ENCODE data around the gene NDUFS8.

Gene NDUFS8

DNA sequence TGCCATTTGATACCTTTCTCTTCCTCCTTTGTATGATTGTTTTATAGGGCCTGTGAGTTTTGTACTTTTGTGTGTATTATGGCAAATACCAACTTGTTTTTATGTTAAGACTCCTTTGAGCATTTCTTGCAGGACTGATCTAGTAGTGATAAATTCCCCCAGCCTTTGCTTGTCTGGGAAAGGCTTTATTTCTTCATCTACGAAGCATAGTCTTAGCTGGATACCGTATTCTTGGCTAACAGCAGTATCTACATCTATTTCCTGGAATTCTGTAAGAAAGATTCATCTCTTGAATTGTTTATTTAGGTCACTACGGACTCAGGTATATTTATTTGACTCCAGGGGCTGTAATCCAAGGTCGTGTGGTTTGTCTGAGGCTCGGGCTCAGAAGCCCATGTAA is 6.0 kb upstream of the NDUFS8 start:
- Histone ChIP-seq H3K9me3 (ENCODE audit: control insufficient read depth, insufficient read depth, low read length) (no peaks in the 10 kb centered on the region), H3K4me3 (ENCODE audit: low read length) (no peak overlapping the region), H3F3A (ENCODE audit: control insufficient read depth, insufficient read depth) (no peaks in the 10 kb centered on the region; the same call in 1 of the 2 replicates), H3K9me2 (replicated peaks; ENCODE audit: control insufficient read depth, low read length) (no peaks in the 10 kb centered on the region), H3K36me3 (ENCODE audit: control insufficient read depth, low read length) (no peaks in the 10 kb centered on the region), H3K27ac (ENCODE audit: low read depth, low read length) (no peak overlapping the region), H3K79me2 (ENCODE audit: control insufficient read depth, low read length) (peaks cover 4% of the 10 kb centered on the region; the same call in 1 of the 2 replicates), H3K4me2 (ENCODE audit: low read length) (no peak overlapping the region), H3K27me3 (ENCODE audit: control insufficient read depth, low read length) (no peaks in the 10 kb centered on the region), H4K20me1 (ENCODE audit: control insufficient read depth, insufficient read depth, low read depth, low read length) (no peaks in the 10 kb centered on the region), H3K4me1 (ENCODE audit: control insufficient read depth, low read length) (peaks cover 8% of the 10 kb centered on the region)
- no peak for TF ChIP-seq EZH2phosphoT487 (IDR thresholded peaks at IDR 0.05; ENCODE audit: borderline replicate concordance, low read length)

DNA sequence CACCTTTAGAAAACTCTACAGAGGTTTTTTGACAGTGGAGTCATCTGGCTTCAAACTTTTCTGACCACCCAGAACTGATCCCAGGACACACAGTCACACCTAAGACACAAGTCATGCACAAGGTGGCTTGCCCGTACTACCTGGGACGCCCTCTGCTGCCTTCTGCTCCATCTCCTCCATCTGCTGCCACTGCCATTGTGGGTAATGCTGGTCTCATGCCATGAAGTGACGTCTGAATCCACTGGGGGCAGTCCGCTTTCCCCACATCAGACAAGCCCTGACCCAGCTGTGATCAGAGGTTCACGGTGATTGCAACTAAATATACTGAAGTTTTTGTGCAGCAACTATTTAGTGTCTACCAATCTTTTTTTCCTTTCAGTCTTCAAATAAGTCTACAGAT is 5.4 kb upstream of the NDUFS8 start:
- no peaks in the 10 kb centered on the region for H3K9me3 ChIP-seq (ENCODE audit: control insufficient read depth, insufficient read depth, low read length)
- peaks cover 11% of the 10 kb centered on the region for H3K4me1 ChIP-seq (ENCODE audit: control insufficient read depth, low read length)
- no peak overlapping the region for H3K4me3 ChIP-seq (ENCODE audit: low read length)
- no peak overlapping the region for H3K27ac ChIP-seq (ENCODE audit: low read depth, low read length)
- no peaks in the 10 kb centered on the region for H3K9me2 ChIP-seq (replicated peaks; ENCODE audit: control insufficient read depth, low read length)
- no peaks in the 10 kb centered on the region; the same call in 1 of the 2 replicates for H3F3A ChIP-seq (ENCODE audit: control insufficient read depth, insufficient read depth)
- no peak overlapping the region for H3K4me2 ChIP-seq (ENCODE audit: low read length)
- no peak for TF ChIP-seq EZH2phosphoT487 (IDR thresholded peaks at IDR 0.05; ENCODE audit: borderline replicate concordance, low read length)
- TF ChIP-seq, protein P1, sequence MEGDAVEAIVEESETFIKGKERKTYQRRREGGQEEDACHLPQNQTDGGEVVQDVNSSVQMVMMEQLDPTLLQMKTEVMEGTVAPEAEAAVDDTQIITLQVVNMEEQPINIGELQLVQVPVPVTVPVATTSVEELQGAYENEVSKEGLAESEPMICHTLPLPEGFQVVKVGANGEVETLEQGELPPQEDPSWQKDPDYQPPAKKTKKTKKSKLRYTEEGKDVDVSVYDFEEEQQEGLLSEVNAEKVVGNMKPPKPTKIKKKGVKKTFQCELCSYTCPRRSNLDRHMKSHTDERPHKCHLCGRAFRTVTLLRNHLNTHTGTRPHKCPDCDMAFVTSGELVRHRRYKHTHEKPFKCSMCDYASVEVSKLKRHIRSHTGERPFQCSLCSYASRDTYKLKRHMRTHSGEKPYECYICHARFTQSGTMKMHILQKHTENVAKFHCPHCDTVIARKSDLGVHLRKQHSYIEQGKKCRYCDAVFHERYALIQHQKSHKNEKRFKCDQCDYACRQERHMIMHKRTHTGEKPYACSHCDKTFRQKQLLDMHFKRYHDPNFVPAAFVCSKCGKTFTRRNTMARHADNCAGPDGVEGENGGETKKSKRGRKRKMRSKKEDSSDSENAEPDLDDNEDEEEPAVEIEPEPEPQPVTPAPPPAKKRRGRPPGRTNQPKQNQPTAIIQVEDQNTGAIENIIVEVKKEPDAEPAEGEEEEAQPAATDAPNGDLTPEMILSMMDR (IDR thresholded peaks at IDR 0.05; ENCODE audit: low read depth, low read length, poor library complexity, severe bottlenecking): peak; percentile 35
- H3K36me3 ChIP-seq (ENCODE audit: control insufficient read depth, low read length): no peaks in the 10 kb centered on the region
- H3K27me3 ChIP-seq (ENCODE audit: control insufficient read depth, low read length): no peaks in the 10 kb centered on the region
- peaks cover 7% of the 10 kb centered on the region; the same call in 1 of the 2 replicates for H3K79me2 ChIP-seq (ENCODE audit: control insufficient read depth, low read length)
- no peaks in the 10 kb centered on the region for H4K20me1 ChIP-seq (ENCODE audit: control insufficient read depth, insufficient read depth, low read depth, low read length)

DNA sequence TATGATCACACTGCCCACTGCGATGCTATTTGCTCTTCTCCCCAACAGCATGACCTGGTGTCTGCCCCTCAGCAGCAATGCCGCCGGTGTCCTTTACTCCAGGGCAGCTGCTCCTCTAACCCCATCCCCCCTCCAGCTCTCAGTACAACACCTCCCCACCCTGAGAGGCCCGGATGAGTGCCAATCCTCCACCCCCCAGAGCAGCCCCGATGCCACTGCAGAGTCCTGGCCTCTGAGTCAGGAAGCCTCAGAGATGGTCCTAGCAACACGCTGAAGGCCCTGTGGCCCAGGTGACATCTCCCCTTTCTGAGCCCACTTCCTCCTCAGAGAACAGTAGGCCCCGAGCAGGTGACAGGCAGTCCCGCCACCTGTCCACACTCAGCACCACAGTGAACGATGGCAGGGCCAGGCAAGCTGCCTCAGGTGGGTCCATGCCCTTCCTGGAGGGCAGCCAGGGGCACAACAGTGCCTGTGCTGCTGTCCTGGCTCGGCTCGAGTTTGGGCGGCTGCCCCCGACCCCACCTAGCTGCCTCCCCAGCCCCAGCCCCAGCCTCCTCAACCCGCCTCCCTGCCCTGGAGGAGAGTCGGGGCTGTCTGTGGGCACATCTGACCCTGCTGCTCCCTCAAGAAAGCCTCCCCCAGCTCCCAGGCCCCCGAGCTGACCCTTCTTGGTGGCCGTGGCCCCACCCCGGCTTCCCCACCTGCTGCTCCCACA is 3.9 kb upstream of the NDUFS8 start:
- H3K9me3 ChIP-seq (ENCODE audit: control insufficient read depth, insufficient read depth, low read length): no peaks in the 10 kb centered on the region
- H3K4me3 ChIP-seq (ENCODE audit: low read length): no peak overlapping the region
- peaks cover 15% of the 10 kb centered on the region for H3K4me1 ChIP-seq (ENCODE audit: control insufficient read depth, low read length)
- H3K9me2 ChIP-seq (replicated peaks; ENCODE audit: control insufficient read depth, low read length): no peaks in the 10 kb centered on the region
- peaks cover 18% of the 10 kb centered on the region for H3K79me2 ChIP-seq (ENCODE audit: control insufficient read depth, low read length)
- TF ChIP-seq, protein P1 (IDR thresholded peaks at IDR 0.05; ENCODE audit: low read depth, low read length, poor library complexity, severe bottlenecking): no peak
- no peak for TF ChIP-seq EZH2phosphoT487 (IDR thresholded peaks at IDR 0.05; ENCODE audit: borderline replicate concordance, low read length)
- H3K36me3 ChIP-seq (ENCODE audit: control insufficient read depth, low read length): no peaks in the 10 kb centered on the region
- H3K27me3 ChIP-seq (ENCODE audit: control insufficient read depth, low read length): no peaks in the 10 kb centered on the region
- H4K20me1 ChIP-seq (ENCODE audit: control insufficient read depth, insufficient read depth, low read depth, low read length): no peaks in the 10 kb centered on the region
- no peak overlapping the region for H3K27ac ChIP-seq (ENCODE audit: low read depth, low read length)
- no peak overlapping the region for H3K4me2 ChIP-seq (ENCODE audit: low read length)
- no peaks in the 10 kb centered on the region; the same call in 1 of the 2 replicates for H3F3A ChIP-seq (ENCODE audit: control insufficient read depth, insufficient read depth)

DNA sequence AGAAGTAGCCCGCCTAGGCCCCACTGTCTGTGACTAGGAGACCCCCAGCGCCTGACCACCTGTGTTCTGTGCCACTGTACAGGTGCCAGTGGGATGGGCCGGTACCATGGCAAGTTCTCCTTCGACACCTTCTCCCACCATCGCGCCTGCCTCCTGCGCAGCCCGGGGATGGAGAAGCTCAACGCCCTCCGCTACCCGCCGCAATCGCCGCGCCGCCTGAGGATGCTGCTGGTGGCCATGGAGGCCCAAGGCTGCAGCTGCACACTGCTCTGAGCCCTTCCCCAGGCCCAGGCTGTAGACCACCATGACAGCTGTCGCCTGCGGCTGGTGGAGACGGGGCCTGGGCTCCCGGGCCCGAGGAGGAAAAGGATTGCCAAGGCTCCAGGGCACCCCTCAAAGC is 2.8 kb upstream of the NDUFS8 start:
- H3F3A ChIP-seq (ENCODE audit: control insufficient read depth, insufficient read depth): no peaks in the 10 kb centered on the region; the same call in 1 of the 2 replicates
- no peak overlapping the region for H3K4me3 ChIP-seq (ENCODE audit: low read length)
- H3K27ac ChIP-seq (ENCODE audit: low read depth, low read length): no peak overlapping the region
- no peaks in the 10 kb centered on the region for H3K9me2 ChIP-seq (replicated peaks; ENCODE audit: control insufficient read depth, low read length)
- H3K79me2 ChIP-seq (ENCODE audit: control insufficient read depth, low read length): peaks cover 29% of the 10 kb centered on the region
- no peak overlapping the region for H3K4me2 ChIP-seq (ENCODE audit: low read length)
- H3K36me3 ChIP-seq (ENCODE audit: control insufficient read depth, low read length): peaks cover 9% of the 10 kb centered on the region
- TF ChIP-seq, protein P1 (IDR thresholded peaks at IDR 0.05; ENCODE audit: low read depth, low read length, poor library complexity, severe bottlenecking): no peak
- no peak for TF ChIP-seq EZH2phosphoT487 (IDR thresholded peaks at IDR 0.05; ENCODE audit: borderline replicate concordance, low read length)
- no peaks in the 10 kb centered on the region for H3K27me3 ChIP-seq (ENCODE audit: control insufficient read depth, low read length)
- peaks cover 20% of the 10 kb centered on the region for H3K4me1 ChIP-seq (ENCODE audit: control insufficient read depth, low read length)
- no peaks in the 10 kb centered on the region for H4K20me1 ChIP-seq (ENCODE audit: control insufficient read depth, insufficient read depth, low read depth, low read length)
- no peaks in the 10 kb centered on the region for H3K9me3 ChIP-seq (ENCODE audit: control insufficient read depth, insufficient read depth, low read length)

Data from DOHH2 (cell line).